ENCODE measurements around the gene REEP1.

REEP1 gene

DNA sequence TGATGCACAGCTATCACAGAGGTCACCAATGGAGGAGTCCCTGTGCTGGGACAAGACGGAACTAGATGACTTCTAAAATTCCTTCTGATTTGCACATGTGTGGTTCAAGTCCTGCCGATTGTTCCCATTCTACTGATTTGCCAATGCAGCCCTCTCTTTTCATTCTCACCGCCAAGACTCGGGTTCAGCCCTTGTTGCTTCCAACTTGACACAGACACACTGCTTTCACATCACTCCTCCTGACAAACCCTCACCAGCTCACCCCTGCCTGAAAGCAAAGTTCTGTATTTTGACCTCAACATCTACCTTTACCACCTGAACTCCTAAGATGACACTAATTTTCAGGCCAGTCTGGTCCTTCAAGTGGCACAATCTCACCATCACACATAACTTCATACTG is 25.5 kb downstream of the REEP1 start:
- no peak overlapping the region for H3K27ac ChIP-seq
- H3K9me3 ChIP-seq (ENCODE audit: severe bottlenecking): no peaks in the 10 kb centered on the region
- no peaks in the 10 kb centered on the region for H3K36me3 ChIP-seq
- no peak for DNase-seq
- no peaks in the 10 kb centered on the region for H3K27me3 ChIP-seq (ENCODE audit: insufficient read depth, low read depth, severe bottlenecking)
- TF ChIP-seq, protein P1, sequence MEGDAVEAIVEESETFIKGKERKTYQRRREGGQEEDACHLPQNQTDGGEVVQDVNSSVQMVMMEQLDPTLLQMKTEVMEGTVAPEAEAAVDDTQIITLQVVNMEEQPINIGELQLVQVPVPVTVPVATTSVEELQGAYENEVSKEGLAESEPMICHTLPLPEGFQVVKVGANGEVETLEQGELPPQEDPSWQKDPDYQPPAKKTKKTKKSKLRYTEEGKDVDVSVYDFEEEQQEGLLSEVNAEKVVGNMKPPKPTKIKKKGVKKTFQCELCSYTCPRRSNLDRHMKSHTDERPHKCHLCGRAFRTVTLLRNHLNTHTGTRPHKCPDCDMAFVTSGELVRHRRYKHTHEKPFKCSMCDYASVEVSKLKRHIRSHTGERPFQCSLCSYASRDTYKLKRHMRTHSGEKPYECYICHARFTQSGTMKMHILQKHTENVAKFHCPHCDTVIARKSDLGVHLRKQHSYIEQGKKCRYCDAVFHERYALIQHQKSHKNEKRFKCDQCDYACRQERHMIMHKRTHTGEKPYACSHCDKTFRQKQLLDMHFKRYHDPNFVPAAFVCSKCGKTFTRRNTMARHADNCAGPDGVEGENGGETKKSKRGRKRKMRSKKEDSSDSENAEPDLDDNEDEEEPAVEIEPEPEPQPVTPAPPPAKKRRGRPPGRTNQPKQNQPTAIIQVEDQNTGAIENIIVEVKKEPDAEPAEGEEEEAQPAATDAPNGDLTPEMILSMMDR (IDR thresholded peaks at IDR 0.05; ENCODE audit: low read depth, low read length): no peak
- no peak overlapping the region for H3K4me3 ChIP-seq (ENCODE audit: low read depth, low read length)

DNA sequence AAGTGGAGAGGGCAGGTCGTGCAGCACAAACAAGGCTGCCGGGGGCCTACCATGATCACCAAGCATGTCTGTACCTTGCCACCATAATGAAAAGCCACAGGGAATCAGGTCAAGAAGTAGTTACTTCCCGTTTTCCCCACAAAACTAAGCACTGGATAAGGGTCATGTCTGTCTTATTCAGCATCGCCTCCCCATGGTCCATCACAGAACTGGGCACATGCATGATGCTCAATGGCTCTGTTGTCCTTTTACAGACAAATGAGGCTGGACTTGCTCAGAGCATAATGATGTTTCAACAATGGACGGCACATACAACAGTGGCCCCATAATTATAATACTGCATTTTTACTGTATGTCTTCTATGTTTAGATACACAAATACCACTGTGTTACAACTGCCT is 27.5 kb downstream of the REEP1 start:
- Histone ChIP-seq H3K9me3 (ENCODE audit: severe bottlenecking) (no peaks in the 10 kb centered on the region), H3K36me3 (no peaks in the 10 kb centered on the region), H3K27me3 (ENCODE audit: insufficient read depth, low read depth, severe bottlenecking) (no peaks in the 10 kb centered on the region), H3K4me3 (ENCODE audit: low read depth, low read length) (no peak overlapping the region), H3K27ac (no peak overlapping the region)
- TF ChIP-seq, protein P1 (IDR thresholded peaks at IDR 0.05; ENCODE audit: low read depth, low read length): peak; percentile 20; the same call in 1 of the 2 replicates
- DNase-seq: no peak

DNA sequence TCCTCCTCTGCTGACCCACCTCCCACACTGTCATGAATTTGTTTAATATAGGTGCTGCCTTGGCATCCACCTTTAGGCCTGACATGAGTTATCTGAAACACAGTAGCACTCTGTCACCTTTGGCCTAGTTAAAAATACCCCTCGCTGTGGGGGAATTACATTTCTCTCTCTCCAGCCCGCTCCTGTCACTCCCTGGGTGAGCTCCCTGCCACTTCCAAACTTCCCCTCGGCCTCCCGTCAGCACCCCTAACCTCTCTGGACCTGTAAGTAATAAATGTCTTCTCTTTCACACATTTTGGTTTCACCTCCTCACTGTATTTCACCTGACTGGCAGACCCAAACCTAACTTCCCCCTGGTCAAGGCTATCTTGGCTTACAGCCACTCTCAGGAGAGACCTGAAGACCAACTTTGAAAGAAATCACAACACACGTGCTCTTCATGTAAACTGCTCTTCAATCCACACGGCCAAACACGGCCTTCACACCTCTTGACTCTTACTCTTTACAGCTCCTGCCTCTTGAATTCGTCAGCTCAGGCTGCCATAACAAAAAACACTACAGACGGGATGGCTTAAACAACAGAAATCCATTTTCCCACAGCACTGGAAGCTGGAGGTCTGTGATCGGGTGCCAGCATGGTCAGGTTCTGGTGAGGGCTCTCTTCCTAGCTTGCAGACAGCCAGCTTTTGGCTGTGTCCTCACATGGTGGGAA is 28.3 kb downstream of the REEP1 start:
- H3K27me3 ChIP-seq (ENCODE audit: insufficient read depth, low read depth, severe bottlenecking): no peaks in the 10 kb centered on the region
- no peaks in the 10 kb centered on the region for H3K9me3 ChIP-seq (ENCODE audit: severe bottlenecking)
- H3K4me3 ChIP-seq (ENCODE audit: low read depth, low read length): no peak overlapping the region
- no peak overlapping the region for H3K27ac ChIP-seq
- H3K36me3 ChIP-seq: no peaks in the 10 kb centered on the region
- no peak for DNase-seq
- TF ChIP-seq, protein P1 (IDR thresholded peaks at IDR 0.05; ENCODE audit: low read depth, low read length): no peak

DNA sequence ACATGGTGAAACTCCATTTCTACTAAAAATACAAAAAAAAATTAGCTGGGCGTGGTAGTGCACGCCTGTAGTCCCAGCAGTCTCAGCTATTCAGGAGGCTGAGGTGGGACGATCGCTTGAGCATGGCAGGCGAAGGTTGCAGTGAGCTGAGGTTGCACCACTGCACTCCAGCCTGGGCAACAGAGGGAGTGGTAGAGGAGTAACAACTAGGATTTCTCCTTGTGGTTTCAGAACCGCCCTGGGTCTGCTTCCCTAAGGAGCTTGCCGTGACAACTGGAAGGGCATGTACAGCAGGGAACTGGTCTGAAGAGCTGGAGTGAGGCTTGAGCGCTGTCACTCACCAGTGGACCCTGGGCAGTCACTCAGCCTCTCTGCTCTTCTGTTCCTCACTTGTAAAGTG is 29.1 kb downstream of the REEP1 start:
- H3K9me3 ChIP-seq (ENCODE audit: severe bottlenecking): no peaks in the 10 kb centered on the region
- no peak overlapping the region for H3K4me3 ChIP-seq (ENCODE audit: low read depth, low read length)
- no peak overlapping the region for H3K27ac ChIP-seq
- TF ChIP-seq, protein P1 (IDR thresholded peaks at IDR 0.05; ENCODE audit: low read depth, low read length): no peak
- DNase-seq: no peak
- H3K36me3 ChIP-seq: no peaks in the 10 kb centered on the region
- H3K27me3 ChIP-seq (ENCODE audit: insufficient read depth, low read depth, severe bottlenecking): no peaks in the 10 kb centered on the region

DNA sequence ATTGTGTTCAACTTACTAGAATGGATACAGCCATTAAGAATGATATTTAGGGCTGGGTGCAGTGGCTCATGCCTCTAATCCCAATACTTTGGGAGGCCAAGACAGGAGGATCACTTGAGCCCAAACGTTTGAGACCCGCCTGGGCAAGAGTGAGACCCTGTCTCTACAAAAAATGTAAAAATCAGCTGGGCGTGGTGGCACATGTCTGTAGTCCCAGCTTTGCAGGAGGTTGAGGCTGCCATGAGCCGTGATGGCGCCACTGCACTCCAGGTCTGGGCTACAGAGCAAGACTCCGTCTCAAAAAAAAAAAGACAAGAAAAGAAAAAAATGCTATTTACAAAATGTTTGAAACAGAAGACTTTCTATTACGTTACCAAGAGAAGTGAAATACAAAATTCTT is 30.0 kb downstream of the REEP1 start:
- Histone ChIP-seq H3K9me3 (ENCODE audit: severe bottlenecking) (no peaks in the 10 kb centered on the region), H3K27me3 (ENCODE audit: insufficient read depth, low read depth, severe bottlenecking) (no peaks in the 10 kb centered on the region), H3K4me3 (ENCODE audit: low read depth, low read length) (no peak overlapping the region), H3K27ac (no peak overlapping the region), H3K36me3 (no peaks in the 10 kb centered on the region)
- TF ChIP-seq, protein P1 (IDR thresholded peaks at IDR 0.05; ENCODE audit: low read depth, low read length): no peak
- DNase-seq: no peak

DNA sequence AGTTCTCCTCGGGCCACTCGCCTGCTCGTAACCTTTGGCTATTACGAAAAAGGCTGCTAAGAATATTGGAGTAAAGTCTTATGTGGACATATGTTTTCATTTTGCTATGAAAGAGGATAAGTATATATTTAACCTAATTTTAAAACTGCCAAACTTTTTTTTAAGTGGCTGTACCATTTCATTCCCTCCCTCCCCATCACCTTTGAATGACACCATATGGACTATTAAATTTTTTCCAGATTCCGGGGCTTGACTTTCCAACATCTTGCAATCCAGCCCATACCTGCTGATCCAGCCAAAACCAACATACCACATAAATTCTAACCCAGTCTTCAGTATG is 31.5 kb downstream of the REEP1 start:
- Histone ChIP-seq H3K27ac (no peak overlapping the region), H3K4me3 (ENCODE audit: low read depth, low read length) (no peak overlapping the region), H3K36me3 (no peaks in the 10 kb centered on the region), H3K27me3 (ENCODE audit: insufficient read depth, low read depth, severe bottlenecking) (no peaks in the 10 kb centered on the region), H3K9me3 (ENCODE audit: severe bottlenecking) (no peaks in the 10 kb centered on the region)
- TF ChIP-seq, protein P1 (IDR thresholded peaks at IDR 0.05; ENCODE audit: low read depth, low read length): no peak
- DNase-seq: no peak

All from WERI-Rb-1 (cell line).